Measurements from ENCODE around the gene TPST1. TPM values are rescaled to one million over a fixed set of nuclear protein-coding genes. Genes with fewer than 3 reads are reported as not detected.

The TPST1 gene
- total RNA-seq, 1 experiment from 2014 or later: 29.0 TPM

- Histone ChIP-seq H3K4me3 (ENCODE audit: low read depth in 2 of 2, low read length in 2 of 2) (no peak overlapping the region), H3K4me1 (ENCODE audit: control insufficient read depth, insufficient read depth, low read length) (0 out of 2 replicates have a peak, but pooled peaks cover 11% of the 10 kb centered on the region), H3K27ac (ENCODE audit: low read length) (no peak overlapping the region), H3K27me3 (ENCODE audit: control insufficient read depth, insufficient read depth, low read length) (no peaks in the 10 kb centered on the region), H3K9me3 (ENCODE audit: control insufficient read depth, insufficient read depth, low read depth, low read length) (no peaks in the 10 kb centered on the region), H3K36me3 (ENCODE audit: control insufficient read depth, insufficient read depth, low read length) (no peaks in the 10 kb centered on the region)
- no TSS peak for BruUV-seq (replicated peaks)
- intact Hi-C loops (cut with micrococcal nuclease; ENCODE audit: unreplicated experiment): no loop called here
- ATAC-seq (no peak), DNase-seq (ENCODE audit: low read depth, low spot score) (no peak)
- no peak for TF ChIP-seq SIN3A (IDR thresholded peaks at IDR 0.05; ENCODE audit: borderline replicate concordance, insufficient read depth, low read depth, low read length)
- TF ChIP-seq TCF7L2 (IDR thresholded peaks at IDR 0.05; ENCODE audit: low read depth, low read length): no peak
- TF ChIP-seq POLR2AphosphoS5 (IDR thresholded peaks at IDR 0.05; ENCODE audit: low read depth, low read length): no peak
- ChIA-PET CTCF (no interaction called here), POLR2A (no interaction called here)
- in situ Hi-C loops (cut with HindIII; ENCODE audit: low pct_unique_long_range_greater_than_20kb, low sequenced_read_pairs): no loop called here
Observed at GRCh38 chr7:66257481-66257880, 52.3 kb downstream of the TPST1 start.

DNA sequence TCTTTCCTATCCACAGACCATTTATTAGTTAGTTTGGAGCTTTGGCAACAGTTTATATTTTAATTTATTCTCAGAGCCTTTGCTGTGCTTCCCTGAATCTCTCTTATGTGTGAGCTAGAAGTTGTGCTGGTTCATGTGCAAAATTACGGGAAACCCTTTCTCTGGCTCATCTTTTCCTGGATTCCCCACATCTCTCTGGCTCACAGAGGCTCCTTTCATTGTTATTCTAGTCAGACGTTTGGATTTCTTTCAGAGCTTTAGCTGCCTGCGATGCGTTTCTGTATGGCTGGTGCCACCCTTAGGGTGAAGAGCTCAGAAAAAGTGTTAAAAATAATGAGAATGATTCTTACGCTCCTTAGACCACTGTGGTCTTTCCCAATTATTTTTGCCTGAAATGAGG, 53.3 kb downstream of the TPST1 start:
- Histone ChIP-seq H3K4me3 (ENCODE audit: low read depth in 2 of 2, low read length in 2 of 2) (no peak overlapping the region), H3K9me3 (ENCODE audit: control insufficient read depth, insufficient read depth, low read depth, low read length) (peaks cover 3% of the 10 kb centered on the region; the same call in 1 of the 2 replicates), H3K27ac (ENCODE audit: low read length) (no peak overlapping the region), H3K4me1 (ENCODE audit: control insufficient read depth, insufficient read depth, low read length) (0 out of 2 replicates have a peak, but pooled peaks cover 11% of the 10 kb centered on the region), H3K36me3 (ENCODE audit: control insufficient read depth, insufficient read depth, low read length) (no peaks in the 10 kb centered on the region), H3K27me3 (ENCODE audit: control insufficient read depth, insufficient read depth, low read length) (no peaks in the 10 kb centered on the region)
- POLR2A ChIA-PET: no interaction called here
- ATAC-seq: no peak
- no peak for TF ChIP-seq SIN3A (IDR thresholded peaks at IDR 0.05; ENCODE audit: borderline replicate concordance, insufficient read depth, low read depth, low read length)
- TF ChIP-seq POLR2AphosphoS5 (IDR thresholded peaks at IDR 0.05; ENCODE audit: low read depth, low read length): no peak
- TF ChIP-seq TCF7L2 (IDR thresholded peaks at IDR 0.05; ENCODE audit: low read depth, low read length): no peak
- TF ChIP-seq, protein P1, sequence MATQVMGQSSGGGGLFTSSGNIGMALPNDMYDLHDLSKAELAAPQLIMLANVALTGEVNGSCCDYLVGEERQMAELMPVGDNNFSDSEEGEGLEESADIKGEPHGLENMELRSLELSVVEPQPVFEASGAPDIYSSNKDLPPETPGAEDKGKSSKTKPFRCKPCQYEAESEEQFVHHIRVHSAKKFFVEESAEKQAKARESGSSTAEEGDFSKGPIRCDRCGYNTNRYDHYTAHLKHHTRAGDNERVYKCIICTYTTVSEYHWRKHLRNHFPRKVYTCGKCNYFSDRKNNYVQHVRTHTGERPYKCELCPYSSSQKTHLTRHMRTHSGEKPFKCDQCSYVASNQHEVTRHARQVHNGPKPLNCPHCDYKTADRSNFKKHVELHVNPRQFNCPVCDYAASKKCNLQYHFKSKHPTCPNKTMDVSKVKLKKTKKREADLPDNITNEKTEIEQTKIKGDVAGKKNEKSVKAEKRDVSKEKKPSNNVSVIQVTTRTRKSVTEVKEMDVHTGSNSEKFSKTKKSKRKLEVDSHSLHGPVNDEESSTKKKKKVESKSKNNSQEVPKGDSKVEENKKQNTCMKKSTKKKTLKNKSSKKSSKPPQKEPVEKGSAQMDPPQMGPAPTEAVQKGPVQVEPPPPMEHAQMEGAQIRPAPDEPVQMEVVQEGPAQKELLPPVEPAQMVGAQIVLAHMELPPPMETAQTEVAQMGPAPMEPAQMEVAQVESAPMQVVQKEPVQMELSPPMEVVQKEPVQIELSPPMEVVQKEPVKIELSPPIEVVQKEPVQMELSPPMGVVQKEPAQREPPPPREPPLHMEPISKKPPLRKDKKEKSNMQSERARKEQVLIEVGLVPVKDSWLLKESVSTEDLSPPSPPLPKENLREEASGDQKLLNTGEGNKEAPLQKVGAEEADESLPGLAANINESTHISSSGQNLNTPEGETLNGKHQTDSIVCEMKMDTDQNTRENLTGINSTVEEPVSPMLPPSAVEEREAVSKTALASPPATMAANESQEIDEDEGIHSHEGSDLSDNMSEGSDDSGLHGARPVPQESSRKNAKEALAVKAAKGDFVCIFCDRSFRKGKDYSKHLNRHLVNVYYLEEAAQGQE (IDR thresholded peaks at IDR 0.05; ENCODE audit: insufficient read depth in 1 of 2, low read depth in 2 of 2, low read length in 1 of 2): no peak
- no peak for TF ChIP-seq CTCF (IDR thresholded peaks at IDR 0.05)
- in situ Hi-C loops (cut with HindIII; ENCODE audit: low pct_unique_long_range_greater_than_20kb, low sequenced_read_pairs) (no loop called here), intact Hi-C loops (cut with micrococcal nuclease; ENCODE audit: unreplicated experiment) (no loop called here)
- CTCF ChIA-PET: interaction anchor here (0.8 kb wide), 1 partner anchor 299 kb away, joined by 3 read pairs; no protein-coding TSS in a partner anchor
- no peak for DNase-seq (ENCODE audit: low read depth, low spot score)
- BruUV-seq (replicated peaks): no TSS peak

DNA sequence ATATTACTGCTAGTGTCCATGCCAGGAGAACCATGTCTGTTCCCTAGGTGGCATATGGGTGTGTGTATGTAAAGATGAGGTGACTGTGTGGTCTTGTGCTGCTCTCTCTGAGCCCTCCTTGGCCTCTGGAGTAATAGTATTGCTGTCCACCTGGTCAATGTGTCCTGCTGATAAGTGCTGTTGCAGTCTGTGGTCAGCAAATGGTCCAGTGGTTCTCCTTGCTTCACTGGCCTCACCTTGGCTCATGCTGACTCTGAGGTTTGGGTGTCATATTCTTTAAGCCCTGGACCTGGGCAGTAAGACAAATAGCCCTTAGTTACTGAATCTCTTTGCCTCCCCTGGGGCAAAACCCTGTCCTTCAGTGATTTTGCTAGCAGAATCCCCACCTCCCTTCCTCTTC, 56.8 kb downstream of the TPST1 start:
- in situ Hi-C loops (cut with HindIII; ENCODE audit: low pct_unique_long_range_greater_than_20kb, low sequenced_read_pairs): no loop called here
- Histone ChIP-seq H3K27me3 (ENCODE audit: control insufficient read depth, insufficient read depth, low read length) (no peaks in the 10 kb centered on the region), H3K4me3 (ENCODE audit: low read depth in 2 of 2, low read length in 2 of 2) (no peak overlapping the region), H3K36me3 (ENCODE audit: control insufficient read depth, insufficient read depth, low read length) (no peaks in the 10 kb centered on the region), H3K27ac (ENCODE audit: low read length) (no peak overlapping the region), H3K9me3 (ENCODE audit: control insufficient read depth, insufficient read depth, low read depth, low read length) (peaks cover 37% of the 10 kb centered on the region), H3K4me1 (ENCODE audit: control insufficient read depth, insufficient read depth, low read length) (0 out of 2 replicates have a peak, but pooled peaks cover 5% of the 10 kb centered on the region)
- ATAC-seq (no peak), DNase-seq (ENCODE audit: low read depth, low spot score) (no peak)
- TF ChIP-seq SIN3A (IDR thresholded peaks at IDR 0.05; ENCODE audit: borderline replicate concordance, insufficient read depth, low read depth, low read length) (no peak), POLR2AphosphoS5 (IDR thresholded peaks at IDR 0.05; ENCODE audit: low read depth, low read length) (no peak), TCF7L2 (IDR thresholded peaks at IDR 0.05; ENCODE audit: low read depth, low read length) (no peak), CTCF (IDR thresholded peaks at IDR 0.05) (no peak)
- TF ChIP-seq, protein P1 (IDR thresholded peaks at IDR 0.05; ENCODE audit: insufficient read depth in 1 of 2, low read depth in 2 of 2, low read length in 1 of 2): no peak
- POLR2A ChIA-PET: no interaction called here
- intact Hi-C loops (cut with micrococcal nuclease; ENCODE audit: unreplicated experiment): no loop called here
- no TSS peak for BruUV-seq (replicated peaks)
- CTCF ChIA-PET: no interaction called here
